HEK293 (cell line): ENCODE results near the gene DNAJB8.

ENCODE experiments used
- CTCF ChIA-PET: fragments of 350-600 bp; formaldehyde crosslinking; extraction: SDS; loops from one replicate; lab custom pipeline; 2021; ENCODE audit warnings: antibody characterized with exemption; lab: Yijun Ruan, JAX
- POLR2A ChIA-PET: fragments of 300-600 bp; formaldehyde crosslinking; extraction: SDS; loops from one replicate; lab custom pipeline; 2020; ENCODE audit warnings: antibody characterized with exemption, inconsistent platforms; lab: Yijun Ruan, JAX
- H3K27ac ChIP-seq: fragments of 200-500 bp; sonication (Bioruptor generic); 2 replicates; pipeline ENCODE4 v1.5.1; 2014; ENCODE audit warnings: low read depth, low read length, control low read depth, inconsistent platforms; ENCODE audit errors: extremely low read depth
- H3K36me3 ChIP-seq, 2 experiments: fragments of 200-500 bp in 1 of 2; sonication (Bioruptor generic) in 1 of 2; 1 replicate in 1 of 2; 2 replicates in 1 of 2; pipeline ENCODE4 v1.5.1; 2014 to 2017; ENCODE audit warnings: inconsistent platforms in 2 of 2, low read length in 2 of 2; ENCODE audit not compliant: control insufficient read depth in 2 of 2, insufficient read depth in 1 of 2
- H3K4me1 ChIP-seq: fragments of 200-500 bp; sonication (Bioruptor generic); 2 replicates; pipeline ENCODE4 v1.5.1; 2014; ENCODE audit warnings: mild to moderate bottlenecking, low read length, inconsistent platforms; ENCODE audit not compliant: control insufficient read depth, insufficient read depth
- H3K4me3 ChIP-seq: 2 replicates; pipeline ENCODE4 v1.5.1; 2011; ENCODE audit warnings: low read depth, mild to moderate bottlenecking, control low read depth, low read length, moderate library complexity
- H3K9me3 ChIP-seq: fragments of 200-500 bp; sonication (Bioruptor generic); 2 replicates; pipeline ENCODE4 v1.5.1; 2014; ENCODE audit warnings: low read depth, low read length, inconsistent platforms; ENCODE audit not compliant: control insufficient read depth, insufficient read depth
- PRDM10 ChIP-seq: fragments of 450-650 bp; formaldehyde crosslinking; IDR thresholded peaks from 2 replicates; pipeline ENCODE4 v1.5.1; 2016; ENCODE audit warnings: missing biosample characterization, missing genetic modification characterization
- REST ChIP-seq: fragments of 450-650 bp; formaldehyde crosslinking; IDR thresholded peaks from 2 replicates; pipeline ENCODE4 v1.5.1; 2016; ENCODE audit warnings: missing biosample characterization, missing genetic modification characterization
- SP2 ChIP-seq: fragments of 450-650 bp; formaldehyde crosslinking; IDR thresholded peaks from 2 replicates; pipeline ENCODE4 v1.5.1; 2016; ENCODE audit warnings: missing biosample characterization, missing genetic modification characterization
- TSHZ1 ChIP-seq: fragments of 450-650 bp; formaldehyde crosslinking; IDR thresholded peaks from 2 replicates; pipeline ENCODE4 v1.5.1; 2016; ENCODE audit warnings: missing biosample characterization, missing genetic modification characterization, borderline replicate concordance
- ZNF10 ChIP-seq: fragments of 450-650 bp; formaldehyde crosslinking; IDR thresholded peaks from 2 replicates; pipeline ENCODE4 v1.5.1; 2017; ENCODE audit warnings: missing biosample characterization, missing genetic modification characterization
- ZNF223 ChIP-seq: fragments of 450-650 bp; formaldehyde crosslinking; IDR thresholded peaks from 2 replicates; pipeline ENCODE4 v1.5.1; 2016; ENCODE audit warnings: missing biosample characterization, missing genetic modification characterization
- ZNF335 ChIP-seq: fragments of 450-650 bp; formaldehyde crosslinking; conservative IDR thresholded peaks from 2 replicates; pipeline ENCODE4 v1.5.1; 2016; ENCODE audit warnings: missing biosample characterization, missing genetic modification characterization
- ZNF571 ChIP-seq: fragments of 450-650 bp; formaldehyde crosslinking; IDR thresholded peaks from 2 replicates; pipeline ENCODE4 v1.5.0; 2017; ENCODE audit warnings: missing biosample characterization, missing genetic modification characterization
- ZNF621 ChIP-seq: fragments of 450-650 bp; formaldehyde crosslinking; IDR thresholded peaks from 2 replicates; pipeline ENCODE4 v1.5.1; 2017; ENCODE audit warnings: missing biosample characterization, missing genetic modification characterization
- TF ChIP-seq, protein P1 (sequence below): fragments of 450-650 bp; formaldehyde crosslinking; IDR thresholded peaks from 2 replicates; pipeline ENCODE4 v1.5.1; 2016; ENCODE audit warnings: missing biosample characterization, missing genetic modification characterization, borderline replicate concordance
- TF ChIP-seq, protein P2 (sequence below): fragments of 450-650 bp; formaldehyde crosslinking; IDR thresholded peaks from 2 replicates; pipeline ENCODE4 v1.5.1; 2016; ENCODE audit warnings: missing biosample characterization, missing genetic modification characterization
- TF ChIP-seq, protein P3 (sequence below): fragments of 450-650 bp; formaldehyde crosslinking; IDR thresholded peaks from 2 replicates; pipeline ENCODE4 v1.5.1; 2016; ENCODE audit warnings: missing biosample characterization, missing genetic modification characterization
- TF ChIP-seq, protein P4 (sequence below): fragments of 450-650 bp; formaldehyde crosslinking; optimal IDR thresholded peaks from 2 replicates; pipeline ENCODE3; 2016; ENCODE audit warnings: missing biosample characterization, mild to moderate bottlenecking, missing genetic modification characterization

DNAJB8 gene

DNA sequence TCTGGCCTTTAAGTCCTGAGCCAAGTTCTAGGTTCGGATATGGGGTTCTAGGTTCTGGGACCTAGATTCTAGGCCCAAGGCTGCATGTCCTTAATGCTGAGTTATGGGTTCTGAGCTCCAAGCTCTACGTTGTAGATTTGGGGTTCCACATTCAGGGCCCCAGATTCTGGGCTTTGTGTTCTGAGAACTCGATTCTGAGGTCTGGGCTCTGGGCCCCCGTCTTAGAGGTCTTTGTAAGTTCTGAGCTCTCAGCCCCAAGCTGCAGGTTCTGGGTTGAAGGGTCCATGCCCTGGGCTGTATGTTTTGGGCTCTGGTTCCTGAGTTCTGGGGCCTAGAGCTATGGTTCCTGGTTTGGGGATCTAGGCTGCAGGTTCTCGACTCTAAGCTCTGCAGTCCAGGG, 10.0 kb upstream of the DNAJB8 start:
- Histone ChIP-seq H3K4me1 (no peaks in the 10 kb centered on the region), H3K36me3 (peaks cover 0 to 37% of the 10 kb centered on the region in 2 experiments; a peak in 1 of 3 replicates), H3K4me3 (no peak overlapping the region), H3K9me3 (no peaks in the 10 kb centered on the region)
- CTCF ChIA-PET = no interaction called here
- POLR2A ChIA-PET = no interaction called here
- TF ChIP-seq ZNF571 (tag by site-specific recombination) = no peak
- TF ChIP-seq, protein P1, sequence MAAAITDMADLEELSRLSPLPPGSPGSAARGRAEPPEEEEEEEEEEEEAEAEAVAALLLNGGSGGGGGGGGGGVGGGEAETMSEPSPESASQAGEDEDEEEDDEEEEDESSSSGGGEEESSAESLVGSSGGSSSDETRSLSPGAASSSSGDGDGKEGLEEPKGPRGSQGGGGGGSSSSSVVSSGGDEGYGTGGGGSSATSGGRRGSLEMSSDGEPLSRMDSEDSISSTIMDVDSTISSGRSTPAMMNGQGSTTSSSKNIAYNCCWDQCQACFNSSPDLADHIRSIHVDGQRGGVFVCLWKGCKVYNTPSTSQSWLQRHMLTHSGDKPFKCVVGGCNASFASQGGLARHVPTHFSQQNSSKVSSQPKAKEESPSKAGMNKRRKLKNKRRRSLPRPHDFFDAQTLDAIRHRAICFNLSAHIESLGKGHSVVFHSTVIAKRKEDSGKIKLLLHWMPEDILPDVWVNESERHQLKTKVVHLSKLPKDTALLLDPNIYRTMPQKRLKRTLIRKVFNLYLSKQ (tag by site-specific recombination) = no peak
- no peak for TF ChIP-seq SP2 (tag by site-specific recombination)
- TF ChIP-seq TSHZ1 (tag by site-specific recombination) = no peak
- no peak for TF ChIP-seq ZNF335 (tag by site-specific recombination)
- TF ChIP-seq ZNF621 = no peak
- TF ChIP-seq ZNF10 (tag by site-specific recombination) = no peak
- TF ChIP-seq, protein P2, sequence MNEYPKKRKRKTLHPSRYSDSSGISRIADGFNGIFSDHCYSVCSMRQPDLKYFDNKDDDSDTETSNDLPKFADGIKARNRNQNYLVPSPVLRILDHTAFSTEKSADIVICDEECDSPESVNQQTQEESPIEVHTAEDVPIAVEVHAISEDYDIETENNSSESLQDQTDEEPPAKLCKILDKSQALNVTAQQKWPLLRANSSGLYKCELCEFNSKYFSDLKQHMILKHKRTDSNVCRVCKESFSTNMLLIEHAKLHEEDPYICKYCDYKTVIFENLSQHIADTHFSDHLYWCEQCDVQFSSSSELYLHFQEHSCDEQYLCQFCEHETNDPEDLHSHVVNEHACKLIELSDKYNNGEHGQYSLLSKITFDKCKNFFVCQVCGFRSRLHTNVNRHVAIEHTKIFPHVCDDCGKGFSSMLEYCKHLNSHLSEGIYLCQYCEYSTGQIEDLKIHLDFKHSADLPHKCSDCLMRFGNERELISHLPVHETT = no peak
- TF ChIP-seq, protein P3, sequence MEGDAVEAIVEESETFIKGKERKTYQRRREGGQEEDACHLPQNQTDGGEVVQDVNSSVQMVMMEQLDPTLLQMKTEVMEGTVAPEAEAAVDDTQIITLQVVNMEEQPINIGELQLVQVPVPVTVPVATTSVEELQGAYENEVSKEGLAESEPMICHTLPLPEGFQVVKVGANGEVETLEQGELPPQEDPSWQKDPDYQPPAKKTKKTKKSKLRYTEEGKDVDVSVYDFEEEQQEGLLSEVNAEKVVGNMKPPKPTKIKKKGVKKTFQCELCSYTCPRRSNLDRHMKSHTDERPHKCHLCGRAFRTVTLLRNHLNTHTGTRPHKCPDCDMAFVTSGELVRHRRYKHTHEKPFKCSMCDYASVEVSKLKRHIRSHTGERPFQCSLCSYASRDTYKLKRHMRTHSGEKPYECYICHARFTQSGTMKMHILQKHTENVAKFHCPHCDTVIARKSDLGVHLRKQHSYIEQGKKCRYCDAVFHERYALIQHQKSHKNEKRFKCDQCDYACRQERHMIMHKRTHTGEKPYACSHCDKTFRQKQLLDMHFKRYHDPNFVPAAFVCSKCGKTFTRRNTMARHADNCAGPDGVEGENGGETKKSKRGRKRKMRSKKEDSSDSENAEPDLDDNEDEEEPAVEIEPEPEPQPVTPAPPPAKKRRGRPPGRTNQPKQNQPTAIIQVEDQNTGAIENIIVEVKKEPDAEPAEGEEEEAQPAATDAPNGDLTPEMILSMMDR = no peak
- TF ChIP-seq, protein P4, sequence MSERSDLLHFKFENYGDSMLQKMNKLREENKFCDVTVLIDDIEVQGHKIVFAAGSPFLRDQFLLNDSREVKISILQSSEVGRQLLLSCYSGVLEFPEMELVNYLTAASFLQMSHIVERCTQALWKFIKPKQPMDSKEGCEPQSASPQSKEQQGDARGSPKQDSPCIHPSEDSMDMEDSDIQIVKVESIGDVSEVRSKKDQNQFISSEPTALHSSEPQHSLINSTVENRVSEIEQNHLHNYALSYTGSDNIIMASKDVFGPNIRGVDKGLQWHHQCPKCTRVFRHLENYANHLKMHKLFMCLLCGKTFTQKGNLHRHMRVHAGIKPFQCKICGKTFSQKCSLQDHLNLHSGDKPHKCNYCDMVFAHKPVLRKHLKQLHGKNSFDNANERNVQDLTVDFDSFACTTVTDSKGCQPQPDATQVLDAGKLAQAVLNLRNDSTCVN (tag by site-specific recombination) = no peak
- no peak for TF ChIP-seq PRDM10
- no peak for TF ChIP-seq REST
- no peak for TF ChIP-seq ZNF223 (tag by site-specific recombination)
- TF ChIP-seq, all 188 proteins: peak for 0
- no peak overlapping the region for H3K27ac ChIP-seq
